HG03108 (cell line): ENCODE results near the gene ITIH3.

Experiments
- ATAC-seq: cut with Tn5 transposase; IDR thresholded peaks from one replicate; pipeline ENCODE4 v1.9.1; 2021; ENCODE audit warnings: moderate library complexity; ENCODE audit not compliant: unreplicated experiment

The ITIH3 gene

GRCh38 chr3:52793702-52794611 lies 639 bp upstream of the ITIH3 start:
- ATAC-seq, result no peak

GRCh38 chr3:52795298-52795900 lies 803 bp downstream of the ITIH3 start:
- no peak for ATAC-seq

GRCh38 chr3:52796411-52796810 lies 1.8 kb downstream of the ITIH3 start:
- ATAC-seq, result no peak

GRCh38 chr3:52798376-52798977 lies 3.9 kb downstream of the ITIH3 start:
- no peak for ATAC-seq

GRCh38 chr3:52798978-52799476 lies 4.4 kb downstream of the ITIH3 start:
- ATAC-seq, result no peak

- no peak for ATAC-seq
These were observed 5.5 kb downstream of the ITIH3 start for GRCh38 chr3:52800079-52800478.

- no peak for ATAC-seq
These were observed 7.2 kb downstream of the ITIH3 start for GRCh38 chr3:52801839-52802238.

GRCh38 chr3:52805270-52806039 lies 10.9 kb downstream of the ITIH3 start:
- ATAC-seq, result no peak

GRCh38 chr3:52809149-52809548 lies 14.6 kb downstream of the ITIH3 start:
- no peak for ATAC-seq

GRCh38 chr3:52809662-52810377 lies 15.2 kb downstream of the ITIH3 start:
- ATAC-seq, result no peak

- no peak for ATAC-seq
These were observed 16.3 kb downstream of the ITIH3 start for GRCh38 chr3:52810923-52811322.

GRCh38 chr3:52811452-52812011 lies 16.9 kb downstream of the ITIH3 start:
- ATAC-seq, result no peak

GRCh38 chr3:52813810-52814209 lies 19.2 kb downstream of the ITIH3 start:
- ATAC-seq, result no peak

- ATAC-seq, result no peak
These were observed 21.6 kb downstream of the ITIH3 start for GRCh38 chr3:52816199-52816598.

GRCh38 chr3:52816654-52817053 lies 22.1 kb downstream of the ITIH3 start:
- no peak for ATAC-seq

GRCh38 chr3:52817221-52817620 lies 22.6 kb downstream of the ITIH3 start:
- ATAC-seq, result no peak

GRCh38 chr3:52817860-52818259 lies 23.3 kb downstream of the ITIH3 start:
- no peak for ATAC-seq

GRCh38 chr3:52819936-52820335 lies 25.3 kb downstream of the ITIH3 start:
- no peak for ATAC-seq

- ATAC-seq, result no peak
These were observed 26.1 kb downstream of the ITIH3 start for GRCh38 chr3:52820736-52821135.

GRCh38 chr3:52822363-52822762 lies 27.8 kb downstream of the ITIH3 start:
- ATAC-seq, result no peak
